ENCODE data around the gene KASH5.

DNA sequence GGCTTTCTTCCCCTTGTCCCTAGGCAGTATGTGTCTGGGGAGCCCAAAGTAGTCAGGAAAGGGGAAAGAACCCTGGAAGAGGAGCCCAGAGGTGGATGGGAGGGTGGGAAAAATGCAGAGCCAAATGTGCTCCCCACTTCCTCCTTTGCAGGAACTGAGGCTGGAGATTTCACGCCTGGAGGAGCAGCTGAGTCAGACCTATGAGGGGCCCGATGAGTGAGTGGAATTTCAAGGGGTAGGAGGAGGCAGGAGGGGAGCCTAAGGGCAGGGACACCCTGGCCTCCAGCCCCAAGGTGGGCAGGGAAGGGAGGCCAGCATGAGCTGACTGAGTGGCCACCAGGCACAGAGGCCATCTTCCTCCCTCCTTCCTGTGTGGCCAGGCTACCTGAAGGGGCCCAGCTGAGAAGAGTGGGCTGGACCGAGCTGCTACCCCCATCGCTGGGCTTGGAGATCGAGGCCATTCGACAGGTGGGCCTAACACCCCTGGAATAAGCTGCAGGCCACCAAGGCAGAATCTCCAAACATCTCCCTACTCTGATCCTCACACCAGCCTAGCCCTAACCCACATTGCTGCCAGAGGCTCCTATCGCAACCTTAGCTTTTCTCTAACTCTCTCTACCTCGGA, 20.9 kb downstream of the KASH5 start:
- TF ChIP-seq, protein P1, sequence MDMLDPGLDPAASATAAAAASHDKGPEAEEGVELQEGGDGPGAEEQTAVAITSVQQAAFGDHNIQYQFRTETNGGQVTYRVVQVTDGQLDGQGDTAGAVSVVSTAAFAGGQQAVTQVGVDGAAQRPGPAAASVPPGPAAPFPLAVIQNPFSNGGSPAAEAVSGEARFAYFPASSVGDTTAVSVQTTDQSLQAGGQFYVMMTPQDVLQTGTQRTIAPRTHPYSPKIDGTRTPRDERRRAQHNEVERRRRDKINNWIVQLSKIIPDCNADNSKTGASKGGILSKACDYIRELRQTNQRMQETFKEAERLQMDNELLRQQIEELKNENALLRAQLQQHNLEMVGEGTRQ (IDR thresholded peaks at IDR 0.05; ENCODE audit: low read depth, low read length) = no peak
- TF ChIP-seq, protein P1 (CRISPR knock-in tag; IDR thresholded peaks at IDR 0.05; ENCODE audit: borderline replicate concordance) = no peak
- no peak for TF ChIP-seq GABPA (IDR thresholded peaks at IDR 0.05; ENCODE audit: low read depth, low read length)
- no peak for TF ChIP-seq GABPA (CRISPR knock-in tag; IDR thresholded peaks at IDR 0.05; ENCODE audit: low read depth)
- TF ChIP-seq, protein P2, sequence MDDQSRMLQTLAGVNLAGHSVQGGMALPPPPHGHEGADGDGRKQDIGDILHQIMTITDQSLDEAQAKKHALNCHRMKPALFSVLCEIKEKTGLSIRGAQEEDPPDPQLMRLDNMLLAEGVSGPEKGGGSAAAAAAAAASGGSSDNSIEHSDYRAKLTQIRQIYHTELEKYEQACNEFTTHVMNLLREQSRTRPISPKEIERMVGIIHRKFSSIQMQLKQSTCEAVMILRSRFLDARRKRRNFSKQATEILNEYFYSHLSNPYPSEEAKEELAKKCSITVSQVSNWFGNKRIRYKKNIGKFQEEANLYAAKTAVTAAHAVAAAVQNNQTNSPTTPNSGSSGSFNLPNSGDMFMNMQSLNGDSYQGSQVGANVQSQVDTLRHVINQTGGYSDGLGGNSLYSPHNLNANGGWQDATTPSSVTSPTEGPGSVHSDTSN (CRISPR knock-in tag; IDR thresholded peaks at IDR 0.05; ENCODE audit: borderline replicate concordance) = no peak
- TF ChIP-seq ETV6 (CRISPR knock-in tag; conservative IDR thresholded peaks at IDR 0.05) = no peak
- TF ChIP-seq, protein P3, sequence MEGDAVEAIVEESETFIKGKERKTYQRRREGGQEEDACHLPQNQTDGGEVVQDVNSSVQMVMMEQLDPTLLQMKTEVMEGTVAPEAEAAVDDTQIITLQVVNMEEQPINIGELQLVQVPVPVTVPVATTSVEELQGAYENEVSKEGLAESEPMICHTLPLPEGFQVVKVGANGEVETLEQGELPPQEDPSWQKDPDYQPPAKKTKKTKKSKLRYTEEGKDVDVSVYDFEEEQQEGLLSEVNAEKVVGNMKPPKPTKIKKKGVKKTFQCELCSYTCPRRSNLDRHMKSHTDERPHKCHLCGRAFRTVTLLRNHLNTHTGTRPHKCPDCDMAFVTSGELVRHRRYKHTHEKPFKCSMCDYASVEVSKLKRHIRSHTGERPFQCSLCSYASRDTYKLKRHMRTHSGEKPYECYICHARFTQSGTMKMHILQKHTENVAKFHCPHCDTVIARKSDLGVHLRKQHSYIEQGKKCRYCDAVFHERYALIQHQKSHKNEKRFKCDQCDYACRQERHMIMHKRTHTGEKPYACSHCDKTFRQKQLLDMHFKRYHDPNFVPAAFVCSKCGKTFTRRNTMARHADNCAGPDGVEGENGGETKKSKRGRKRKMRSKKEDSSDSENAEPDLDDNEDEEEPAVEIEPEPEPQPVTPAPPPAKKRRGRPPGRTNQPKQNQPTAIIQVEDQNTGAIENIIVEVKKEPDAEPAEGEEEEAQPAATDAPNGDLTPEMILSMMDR (CRISPR knock-in tag; IDR thresholded peaks at IDR 0.05) = no peak
- no peak for TF ChIP-seq SP4 (CRISPR knock-in tag; IDR thresholded peaks at IDR 0.05)
- no peak for TF ChIP-seq ZC3H4 (CRISPR knock-in tag; IDR thresholded peaks at IDR 0.05; ENCODE audit: borderline replicate concordance)
- no peak for TF ChIP-seq XRCC5 (optimal IDR thresholded peaks at IDR 0.05; ENCODE audit: low read length)
- TF ChIP-seq ZNF768 (CRISPR knock-in tag; IDR thresholded peaks at IDR 0.05) = no peak
- no peak for TF ChIP-seq NFIC (IDR thresholded peaks at IDR 0.05; ENCODE audit: low read length)
- no peak for TF ChIP-seq RXRA (CRISPR knock-in tag; IDR thresholded peaks at IDR 0.05)

Measured in HepG2 (cell line).